ENCODE measurements around the gene ORMDL2.

DNA sequence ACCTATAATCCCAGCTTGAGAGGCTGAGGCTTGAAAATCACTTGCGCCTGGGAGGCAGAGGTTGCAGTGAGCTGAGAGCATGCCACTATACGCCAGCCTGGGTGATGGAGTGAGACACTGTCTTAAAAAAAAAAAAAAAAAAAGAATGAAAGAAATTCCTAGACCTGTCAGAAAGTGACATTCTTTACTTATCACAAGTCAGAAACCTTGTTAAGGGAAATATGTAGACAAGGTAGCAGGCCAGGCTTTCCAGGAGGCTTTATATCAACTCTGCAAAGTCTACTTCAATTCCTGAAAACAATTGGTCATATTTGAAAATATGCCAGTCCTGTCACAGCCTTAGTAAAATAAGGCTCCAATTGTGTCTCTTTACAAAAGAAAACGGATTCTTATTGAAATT lies 44.0 kb downstream of the ORMDL2 start:
- TF ChIP-seq POLR2A (IDR thresholded peaks at IDR 0.05; ENCODE audit: low read depth), result no peak
- TF ChIP-seq, protein P1, sequence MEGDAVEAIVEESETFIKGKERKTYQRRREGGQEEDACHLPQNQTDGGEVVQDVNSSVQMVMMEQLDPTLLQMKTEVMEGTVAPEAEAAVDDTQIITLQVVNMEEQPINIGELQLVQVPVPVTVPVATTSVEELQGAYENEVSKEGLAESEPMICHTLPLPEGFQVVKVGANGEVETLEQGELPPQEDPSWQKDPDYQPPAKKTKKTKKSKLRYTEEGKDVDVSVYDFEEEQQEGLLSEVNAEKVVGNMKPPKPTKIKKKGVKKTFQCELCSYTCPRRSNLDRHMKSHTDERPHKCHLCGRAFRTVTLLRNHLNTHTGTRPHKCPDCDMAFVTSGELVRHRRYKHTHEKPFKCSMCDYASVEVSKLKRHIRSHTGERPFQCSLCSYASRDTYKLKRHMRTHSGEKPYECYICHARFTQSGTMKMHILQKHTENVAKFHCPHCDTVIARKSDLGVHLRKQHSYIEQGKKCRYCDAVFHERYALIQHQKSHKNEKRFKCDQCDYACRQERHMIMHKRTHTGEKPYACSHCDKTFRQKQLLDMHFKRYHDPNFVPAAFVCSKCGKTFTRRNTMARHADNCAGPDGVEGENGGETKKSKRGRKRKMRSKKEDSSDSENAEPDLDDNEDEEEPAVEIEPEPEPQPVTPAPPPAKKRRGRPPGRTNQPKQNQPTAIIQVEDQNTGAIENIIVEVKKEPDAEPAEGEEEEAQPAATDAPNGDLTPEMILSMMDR (IDR thresholded peaks at IDR 0.05), result no peak

Measured in esophagus muscularis mucosa (tissue), 3 donors.